GF-D8 (cell line): ENCODE measurements around the gene C12orf76.
"Not testable (repeated sequence)": the region's sequence is repeated elsewhere in the genome, so short reads cannot be mapped to it uniquely, and the experiment has no call there.

ENCODE experiments used
- DNase-seq: peaks from one replicate; lab custom pipeline; 2025; lab: John Stamatoyannopoulos, UW

C12orf76 gene

GRCh38 chr12:110048242-110049027 lies at the start of gene C12orf76:
C12orf76 (minus strand) TSS chr12:110048522; CDS start chr12:110048495, 27 bp downstream.
- DNase-seq, result peak; percentile 92

- DNase-seq, result no peak
Observed at GRCh38 chr12:110093631-110094311, 45.4 kb upstream of the C12orf76 start.

- DNase-seq, result no peak
Observed at GRCh38 chr12:110091136-110091711, 42.9 kb upstream of the C12orf76 start.

- no peak for DNase-seq
Observed at GRCh38 chr12:110090266-110091135, 42.2 kb upstream of the C12orf76 start.

GRCh38 chr12:110088936-110089335 lies 40.6 kb upstream of the C12orf76 start:
- no peak for DNase-seq

GRCh38 chr12:110088216-110088615 lies 39.9 kb upstream of the C12orf76 start:
- DNase-seq, result not testable (repeated sequence)

- DNase-seq, result no peak
Observed at GRCh38 chr12:110084314-110085015, 36.1 kb upstream of the C12orf76 start.

GRCh38 chr12:110080410-110080809 lies 32.1 kb upstream of the C12orf76 start:
- DNase-seq, result no peak

GRCh38 chr12:110079477-110080400 lies 31.4 kb upstream of the C12orf76 start:
- DNase-seq, result peak; percentile 25

GRCh38 chr12:110077800-110078199 lies 29.5 kb upstream of the C12orf76 start:
- DNase-seq, result no peak

- DNase-seq, result no peak
Observed at GRCh38 chr12:110075880-110076279, 27.6 kb upstream of the C12orf76 start.

GRCh38 chr12:110074089-110074488 lies 25.8 kb upstream of the C12orf76 start:
- no peak for DNase-seq

GRCh38 chr12:110073049-110073831 lies 24.9 kb upstream of the C12orf76 start:
- no peak for DNase-seq

- not testable (repeated sequence) for DNase-seq
Observed at GRCh38 chr12:110072636-110073035, 24.3 kb upstream of the C12orf76 start.

GRCh38 chr12:110071967-110072366 lies 23.6 kb upstream of the C12orf76 start:
- DNase-seq, result no peak

- no peak for DNase-seq
Observed at GRCh38 chr12:110071504-110071903, 23.2 kb upstream of the C12orf76 start.

GRCh38 chr12:110068654-110069053 lies 20.3 kb upstream of the C12orf76 start:
- DNase-seq, result no peak

- DNase-seq, result not testable (repeated sequence)
Observed at GRCh38 chr12:110068115-110068514, 19.8 kb upstream of the C12orf76 start.

- no peak for DNase-seq
Observed at GRCh38 chr12:110067531-110067930, 19.2 kb upstream of the C12orf76 start.
